Astrocyte (in vitro differentiated cells and primary cell): ENCODE results near the gene AUTS2.

ENCODE experiments used
- CTCF ChIP-seq: IDR thresholded peaks from 2 replicates; pipeline ENCODE4 v1.5.1; 2011; ENCODE audit warnings: low read depth, mild to moderate bottlenecking, inconsistent platforms, low read length, moderate library complexity; ENCODE audit not compliant: insufficient read depth
- EZH2 ChIP-seq: IDR thresholded peaks from 2 replicates; pipeline ENCODE4 v1.6.1; 2012; ENCODE audit warnings: mild to moderate bottlenecking, low read length, inconsistent platforms; ENCODE audit not compliant: insufficient read depth

GRCh38 chr7:70676243-70676642 is 1078.0 kb downstream of the AUTS2 start:
- TF ChIP-seq CTCF (no peak), EZH2 (no peak)
